Stimulated activated CD8-positive, alpha-beta memory T cell treated with anti-CD3 and anti-CD28 coated beads, Interleukin-4, amount 100 ng/mL, for 4 hours (primary cell): Measurements from ENCODE around the gene KRT2.
A peak's percentile ranks its signal among the peaks of the same experiment; 100 is the strongest.

ENCODE experiments used
- DNase-seq, 2 donors: peaks; one replicate each; pipeline ENCODE4 v3.0.0-alpha.2; 2020; ENCODE audit warnings: low read depth in 2 of 2, low spot score in 1 of 2

The KRT2 gene

DNA sequence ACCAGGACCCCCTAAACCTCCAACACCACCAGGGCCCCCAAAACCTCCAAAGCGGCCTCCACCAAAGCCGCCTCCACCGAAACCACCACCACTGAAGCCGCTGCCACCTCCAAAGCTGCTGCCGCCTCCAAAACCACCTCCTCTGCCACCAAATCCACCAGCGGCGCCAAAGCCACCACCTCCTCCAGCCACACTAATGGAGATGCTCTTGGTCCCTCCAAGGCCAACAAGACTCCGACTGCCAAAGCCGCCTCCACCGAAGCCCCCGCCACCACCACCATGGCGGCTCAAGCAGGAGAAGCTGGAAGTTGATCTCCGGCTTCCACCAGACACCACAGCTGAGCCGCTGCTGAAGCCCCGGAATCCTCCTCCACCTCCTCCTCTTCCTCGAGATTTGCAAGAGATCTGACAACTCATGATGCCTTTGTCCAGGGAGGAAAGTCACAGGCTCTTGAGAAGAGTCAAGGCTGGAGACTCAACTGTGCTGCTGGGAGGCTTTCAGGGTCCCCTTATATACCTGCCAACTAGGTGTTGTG, at the start of gene KRT2:
Gene KRT2 (minus strand): TSS at position 486 of the 536 bp plus-strand sequence. CDS start 69 bp downstream, at position 417.
- DNase-seq, result no peak

DNA sequence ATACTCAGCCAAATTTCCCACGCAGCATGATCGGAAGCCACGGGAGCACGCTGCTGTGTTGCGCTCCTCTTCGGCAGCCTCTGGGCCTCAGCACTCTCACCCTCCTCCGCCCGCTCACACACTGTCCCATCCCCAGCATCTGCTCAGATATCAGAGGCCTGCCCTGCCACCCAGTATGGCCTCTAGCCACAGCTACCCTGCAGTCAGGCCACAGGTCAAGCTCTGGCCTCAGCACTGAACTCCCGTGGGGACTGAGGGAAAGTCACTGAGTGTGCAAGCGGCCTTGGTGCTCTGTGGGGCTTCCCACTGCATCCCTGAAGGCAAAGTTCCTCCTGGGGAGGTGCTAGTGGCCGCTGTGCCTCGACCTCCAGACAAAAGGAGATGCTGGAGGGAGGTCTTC, 49.3 kb upstream of the KRT2 start:
- no peak for DNase-seq

DNA sequence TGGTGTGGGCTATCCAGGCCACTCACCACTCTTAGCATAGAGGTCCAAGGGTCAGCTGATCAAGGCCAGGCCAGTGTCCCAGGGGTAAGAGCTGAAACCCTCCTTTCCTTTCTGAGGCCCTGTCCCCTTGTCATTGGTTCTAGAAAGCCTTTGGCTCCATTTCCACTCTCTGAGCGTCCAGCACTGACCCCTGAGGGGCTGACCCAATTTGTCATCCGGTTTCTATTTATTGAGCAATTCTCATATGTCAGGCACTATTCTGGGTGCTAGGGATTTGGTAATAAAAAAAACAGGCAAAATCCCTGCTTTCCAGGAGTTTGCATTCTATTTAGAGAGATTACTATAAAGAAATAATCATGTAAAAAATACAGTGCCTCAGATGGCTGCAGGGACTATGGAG, 47.9 kb upstream of the KRT2 start:
- DNase-seq, result no peak

GRCh38 chr12:52699373-52699772, 47.4 kb upstream of the KRT2 start:
- DNase-seq, result no peak

- no peak for DNase-seq
These were observed 46.8 kb upstream of the KRT2 start for GRCh38 chr12:52698651-52699340.

- no peak for DNase-seq
These were observed 45.1 kb upstream of the KRT2 start for GRCh38 chr12:52697058-52697582.

DNA sequence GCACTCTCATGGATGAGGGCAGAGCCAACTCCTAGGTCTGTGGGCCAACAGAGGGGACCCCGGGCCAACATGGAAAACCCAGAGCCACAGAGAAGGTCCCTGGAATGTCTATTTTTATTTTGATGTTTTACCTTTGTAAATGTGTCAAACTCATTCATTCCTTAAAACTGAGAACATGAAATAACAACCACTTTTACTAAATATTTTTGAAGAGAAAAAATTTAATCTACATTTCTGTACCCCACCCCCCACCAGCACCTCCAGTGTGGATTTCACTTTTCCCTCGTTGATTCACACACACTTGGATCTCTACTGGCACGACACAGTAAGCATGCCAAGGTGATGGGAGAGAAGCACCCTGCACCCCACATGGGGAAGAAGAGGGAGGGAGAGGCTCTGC, 44.6 kb upstream of the KRT2 start:
- DNase-seq, result no peak

DNA sequence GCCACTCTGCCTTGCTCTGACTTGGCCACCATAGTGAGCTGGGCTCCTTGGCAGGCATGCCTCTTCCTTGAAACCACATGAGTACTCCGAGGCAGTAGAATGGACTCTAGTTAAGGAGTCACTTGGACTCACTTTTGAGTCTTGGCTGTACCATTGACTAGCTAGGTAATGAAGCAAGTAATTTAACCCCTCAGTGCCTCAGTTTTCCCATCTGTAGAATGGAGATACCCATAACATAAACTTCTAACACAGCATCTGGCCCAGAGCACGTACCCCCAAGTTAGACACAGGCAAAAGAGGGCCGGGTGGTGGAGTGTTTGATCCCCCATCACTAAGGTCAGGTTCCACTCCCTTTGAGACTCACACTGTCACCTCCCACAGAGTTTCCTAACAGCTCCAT, 43.0 kb upstream of the KRT2 start:
- no peak for DNase-seq

DNA sequence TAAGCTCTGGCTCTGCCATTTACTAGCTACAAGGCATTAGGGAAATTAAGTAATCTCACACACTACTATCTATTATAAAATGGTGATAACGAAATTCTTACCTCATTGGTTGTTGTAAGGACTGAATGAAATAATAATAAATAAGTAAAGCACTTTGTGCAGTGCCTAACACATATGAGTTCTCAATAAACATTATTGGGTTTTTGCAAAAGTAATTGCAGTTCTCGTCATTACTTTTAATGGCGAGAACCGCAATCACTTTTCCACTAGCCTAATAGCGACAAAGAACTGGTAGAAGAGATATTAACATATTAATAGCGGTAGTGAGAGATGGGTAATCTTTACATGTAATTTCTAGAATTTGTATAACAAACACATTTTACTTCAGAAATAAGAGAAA, 42.1 kb upstream of the KRT2 start:
- no peak for DNase-seq

DNA sequence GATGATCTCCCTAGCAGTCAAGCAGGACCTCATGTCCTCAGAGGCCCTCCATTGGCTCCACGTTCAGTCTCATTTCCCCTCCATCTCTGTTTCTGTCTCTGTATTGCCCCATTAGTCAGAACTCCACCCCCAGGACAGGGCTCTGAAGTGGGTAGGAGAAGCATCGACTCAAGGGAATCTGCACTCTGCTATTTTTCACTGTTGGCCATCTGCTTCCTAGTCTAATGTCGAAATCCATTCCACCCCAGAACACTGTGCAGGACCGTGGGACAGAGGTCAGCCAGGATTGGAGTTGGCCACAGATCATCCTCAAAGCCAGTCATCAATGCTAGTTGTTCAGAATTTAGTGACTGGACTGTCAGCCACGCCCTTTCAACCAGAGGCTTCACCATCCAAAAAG, 41.2 kb upstream of the KRT2 start:
- no peak for DNase-seq

- DNase-seq, result no peak
These were observed 40.2 kb upstream of the KRT2 start for GRCh38 chr12:52692254-52692653.

DNA sequence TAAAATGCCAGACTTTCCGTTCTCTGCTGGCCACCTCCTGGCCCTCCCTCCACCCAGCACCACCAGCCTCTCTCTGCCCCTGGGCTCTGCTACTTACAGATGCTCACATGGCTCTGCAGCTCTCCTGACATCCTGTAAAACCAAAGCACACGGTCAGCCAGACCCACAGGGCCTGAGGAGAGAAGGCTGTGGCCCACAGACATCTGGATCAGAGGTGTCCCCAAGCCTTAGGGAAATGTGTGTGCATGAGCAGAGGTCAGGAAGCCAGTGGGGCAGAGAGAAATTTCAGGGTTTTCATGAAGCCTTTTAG, 39.8 kb upstream of the KRT2 start:
- DNase-seq, result no peak

GRCh38 chr12:52691076-52691840, 39.2 kb upstream of the KRT2 start:
- peak in 1 of 2 donors; percentile 13 for DNase-seq

DNA sequence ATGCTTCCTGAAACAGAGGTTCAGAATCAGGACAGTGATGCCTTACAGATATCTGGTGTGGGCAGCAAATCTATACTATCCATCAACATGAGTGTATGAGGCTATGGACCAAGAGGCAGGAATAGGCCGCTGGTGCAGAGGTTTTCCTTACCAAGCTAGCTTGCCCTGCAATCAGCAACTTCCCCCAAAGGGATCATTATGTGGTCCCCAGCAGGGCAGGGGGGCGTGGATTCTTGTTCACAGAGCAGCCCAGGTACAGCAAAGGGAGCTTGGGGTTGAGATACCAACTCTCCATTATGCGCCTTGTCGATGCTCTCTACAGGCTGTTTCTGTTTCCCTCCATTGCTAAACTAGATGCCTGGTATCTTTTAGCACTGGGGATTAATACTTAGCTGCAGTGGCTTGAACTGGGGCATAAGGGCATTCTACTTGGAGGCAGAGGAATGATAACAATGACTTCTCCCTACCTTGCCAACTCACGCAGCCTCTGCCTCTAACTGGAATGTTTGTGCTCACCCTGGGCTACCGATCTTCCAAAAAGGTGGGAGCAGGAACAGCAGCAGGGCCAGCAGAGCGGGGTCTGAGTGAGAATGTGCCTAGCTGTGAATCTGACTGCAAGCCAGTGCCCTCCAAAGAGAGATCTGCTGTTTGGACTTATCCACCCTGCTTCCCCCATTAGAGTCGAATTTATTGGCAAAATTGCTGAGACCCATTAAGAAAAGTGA, 38.5 kb upstream of the KRT2 start:
- no peak for DNase-seq

DNA sequence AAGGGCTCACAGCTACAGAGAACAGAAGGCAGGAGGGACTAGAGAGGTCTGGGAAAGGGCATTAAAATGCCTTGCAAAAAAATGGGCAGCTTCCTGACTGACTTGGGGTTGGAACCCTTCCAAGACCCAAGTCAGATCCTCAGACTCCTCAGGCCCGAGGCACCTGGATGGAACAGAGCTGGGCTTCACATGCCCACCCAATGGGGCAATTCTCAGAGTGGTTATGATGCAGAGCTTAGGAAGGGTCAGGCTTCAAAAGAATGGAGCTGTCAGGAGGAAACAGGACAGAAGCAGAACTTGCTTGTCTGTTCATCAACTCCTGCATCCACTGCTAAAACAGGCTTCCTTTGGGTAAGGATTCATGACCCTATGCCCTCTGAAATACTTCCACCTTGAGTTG, 37.9 kb upstream of the KRT2 start:
- no peak for DNase-seq

GRCh38 chr12:52689239-52689638, 37.2 kb upstream of the KRT2 start:
- DNase-seq, result no peak

- DNase-seq, result no peak
These were observed 36.5 kb upstream of the KRT2 start for GRCh38 chr12:52688481-52688880.

DNA sequence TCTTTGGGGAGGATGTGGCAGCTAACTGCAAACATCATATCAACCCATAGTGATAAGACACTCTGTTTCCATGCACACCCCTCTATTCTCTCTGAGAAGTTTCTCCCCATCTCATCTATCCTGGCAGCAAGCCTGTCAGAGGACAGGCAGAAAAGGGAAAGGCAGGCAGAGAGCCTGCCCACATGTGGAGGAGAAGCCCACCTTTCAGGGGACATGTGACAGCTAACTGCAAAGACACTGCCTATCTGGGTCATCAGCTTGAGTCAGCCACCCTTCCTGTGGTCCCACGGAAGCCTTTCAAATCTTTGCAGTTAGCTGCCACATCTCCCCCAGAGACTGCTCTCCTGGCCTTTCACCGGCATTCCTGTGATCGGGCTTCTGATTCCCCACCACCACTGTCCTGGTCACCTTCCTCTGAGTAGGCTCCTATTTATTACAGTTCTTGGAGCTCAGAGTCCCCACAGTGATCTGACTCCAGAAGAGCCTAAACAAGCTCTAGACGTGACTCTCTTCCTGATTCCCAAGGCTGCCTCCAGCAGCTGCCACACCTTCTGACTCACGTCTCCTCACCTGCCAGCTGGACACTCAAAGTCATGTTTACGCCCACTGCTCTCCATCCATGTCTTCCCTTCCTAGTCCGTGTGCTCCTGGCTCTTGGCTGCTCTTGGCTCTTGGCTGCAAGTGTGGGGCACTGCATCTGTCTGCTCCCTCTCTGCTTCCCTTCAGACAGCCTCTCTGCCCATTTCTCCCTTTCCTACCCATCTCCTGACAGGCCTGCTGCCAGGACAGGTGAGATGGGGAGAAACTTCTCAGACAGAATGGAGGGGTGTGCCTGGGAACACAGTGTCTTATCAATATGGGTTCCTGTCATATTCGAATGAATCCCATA, 35.7 kb upstream of the KRT2 start:
- no peak for DNase-seq

- DNase-seq, result no peak
These were observed 34.9 kb upstream of the KRT2 start for GRCh38 chr12:52686756-52687487.

DNA sequence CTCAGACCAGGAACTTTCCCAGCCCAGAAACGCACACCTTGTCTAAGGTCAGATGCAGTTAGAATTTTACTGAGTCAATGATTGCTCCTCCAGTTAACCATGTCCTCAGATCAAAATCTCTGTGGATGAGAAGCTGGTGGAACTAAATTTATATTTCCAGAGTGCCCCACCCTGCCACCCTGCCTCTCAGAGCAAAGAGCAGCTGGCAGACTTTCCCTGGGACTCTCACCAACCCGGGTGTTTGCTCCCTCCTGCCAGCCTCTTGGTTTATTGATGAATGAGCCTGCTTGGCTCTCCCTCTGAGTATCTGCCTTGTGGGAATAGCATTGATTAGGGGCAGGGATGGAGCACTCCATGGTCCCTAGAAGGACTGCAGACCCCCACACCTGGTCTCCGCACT, 34.1 kb upstream of the KRT2 start:
- no peak for DNase-seq
